WTC11 (cell line): Measurements from ENCODE around the gene SLC10A4. TPM values are rescaled to one million over a fixed set of nuclear protein-coding genes. Genes with fewer than 3 reads are reported as not detected.

Experiments used
- ATAC-seq: fragments of 200-7000 bp; cut with Tn5 transposase; 2 replicates; pipeline ENCODE4 v1.10.0; 2021; ENCODE audit warnings: mild to moderate bottlenecking, moderate library complexity
- CTCF ChIA-PET: fragments of 300-600 bp; sonication (Branson Sonifier 250); formaldehyde crosslinking; loops from one replicate; lab custom pipeline; 2021; ENCODE audit warnings: antibody characterized with exemption; lab: Charles Lee
- POLR2A ChIA-PET: fragments of 350-600 bp; sonication (Branson Sonifier 250); formaldehyde crosslinking; loops from one replicate; lab custom pipeline; 2021; ENCODE audit warnings: antibody characterized with exemption; lab: Charles Lee
- DNase-seq: peaks from one replicate; pipeline ENCODE4 v3.0.0; 2021; ENCODE audit warnings: low spot score
- H3K27ac Mint-ChIP-seq: 2 replicates; pipeline ENCODE4 v1.8.0; 2021; ENCODE audit warnings: mixed read lengths
- H3K27me3 Mint-ChIP-seq: 2 replicates; pipeline ENCODE4 v1.8.0; 2021; ENCODE audit warnings: low read depth, mild to moderate bottlenecking, moderate library complexity, mixed read lengths
- H3K36me3 Mint-ChIP-seq: 2 replicates; pipeline ENCODE4 v1.8.0; 2021; ENCODE audit warnings: mixed read lengths
- H3K4me1 Mint-ChIP-seq: 2 replicates; pipeline ENCODE4 v1.8.0; 2022; ENCODE audit warnings: mixed read lengths
- H3K4me3 Mint-ChIP-seq: 2 replicates; pipeline ENCODE4 v1.8.0; 2021; ENCODE audit warnings: mild to moderate bottlenecking, moderate library complexity, mixed read lengths
- H3K9me3 Mint-ChIP-seq: 2 replicates; pipeline ENCODE4 v1.8.0; 2021; ENCODE audit warnings: mixed read lengths
- AR ChIP-seq: fragments of 250-450 bp; sonication (Bioruptor Pico); IDR thresholded peaks from 2 replicates; pipeline ENCODE4 v1.9.0; 2021; ENCODE audit warnings: mild to moderate bottlenecking
- CBFB ChIP-seq: sonication (generic); formaldehyde crosslinking; IDR thresholded peaks from 2 replicates; pipeline ENCODE4 v1.8.1; 2022; ENCODE audit warnings: mild to moderate bottlenecking, low read depth, missing genetic modification reagents
- GTF2I ChIP-seq: fragments of 250-450 bp; sonication (Bioruptor Pico); conservative IDR thresholded peaks from 2 replicates; pipeline ENCODE4 v1.4.0; 2021; ENCODE audit warnings: mild to moderate bottlenecking
- MAX ChIP-seq: sonication (generic); formaldehyde crosslinking; IDR thresholded peaks from 2 replicates; pipeline ENCODE4 v1.8.0; 2022; ENCODE audit warnings: mild to moderate bottlenecking, missing genetic modification reagents
- NFATC4 ChIP-seq: fragments of 250-450 bp; sonication (Bioruptor Pico); IDR thresholded peaks from 2 replicates; pipeline ENCODE4 v1.9.0; 2021; ENCODE audit warnings: mild to moderate bottlenecking
- NFYB ChIP-seq: sonication (generic); formaldehyde crosslinking; conservative IDR thresholded peaks from 2 replicates; pipeline ENCODE4 v1.8.0; 2022; ENCODE audit warnings: low read depth, missing genetic modification reagents
- NR2C2 ChIP-seq: sonication (generic); formaldehyde crosslinking; IDR thresholded peaks from 2 replicates; pipeline ENCODE4 v1.8.0; 2022; ENCODE audit warnings: mild to moderate bottlenecking, missing genetic modification reagents
- OVOL2 ChIP-seq: fragments of 250-450 bp; sonication (Bioruptor Pico); IDR thresholded peaks from 2 replicates; pipeline ENCODE4 v1.9.0; 2021; ENCODE audit warnings: mild to moderate bottlenecking, borderline replicate concordance
- SMAD3 ChIP-seq: sonication (generic); formaldehyde crosslinking; IDR thresholded peaks from 2 replicates; pipeline ENCODE4 v1.8.0; 2022; ENCODE audit warnings: missing genetic modification reagents, mild to moderate bottlenecking, borderline replicate concordance
- TCF7 ChIP-seq: sonication (generic); formaldehyde crosslinking; IDR thresholded peaks from 2 replicates; pipeline ENCODE4 v1.8.0; 2022; ENCODE audit warnings: mild to moderate bottlenecking, low read depth, missing genetic modification reagents, moderate library complexity
- TEAD4 ChIP-seq: sonication (generic); formaldehyde crosslinking; IDR thresholded peaks from 2 replicates; pipeline ENCODE4 v1.8.0; 2022; ENCODE audit warnings: mild to moderate bottlenecking, missing genetic modification reagents
- ZNF121 ChIP-seq: sonication (generic); formaldehyde crosslinking; IDR thresholded peaks from 2 replicates; pipeline ENCODE4 v1.8.0; 2023; ENCODE audit warnings: missing genetic modification reagents
- ZNF396 ChIP-seq: fragments of 250-450 bp; sonication (Bioruptor Pico); IDR thresholded peaks from 2 replicates; pipeline ENCODE4 v1.8.0; 2021; ENCODE audit warnings: mild to moderate bottlenecking, moderate library complexity, borderline replicate concordance
- ZSCAN18 ChIP-seq: fragments of 250-450 bp; sonication (Bioruptor Pico); IDR thresholded peaks from 2 replicates; pipeline ENCODE4 v2.1.2; 2022; ENCODE audit warnings: mild to moderate bottlenecking, moderate library complexity
- total RNA-seq: library from RNA; stranded (reverse); gene quantifications from 3 replicates; pipeline ENCODE4 v1.2.3, GENCODE V29; 2021
- TF ChIP-seq, protein P1 (sequence below): sonication (generic); formaldehyde crosslinking; IDR thresholded peaks from 2 replicates; pipeline ENCODE4 v1.8.1; 2023; ENCODE audit warnings: mild to moderate bottlenecking, missing genetic modification reagents
- TF ChIP-seq, protein P2 (sequence below): fragments of 250-450 bp; sonication (Bioruptor Pico); IDR thresholded peaks from 2 replicates; pipeline ENCODE4 v1.8.0; 2021; ENCODE audit warnings: mild to moderate bottlenecking
- TF ChIP-seq, protein P3 (sequence below): sonication (generic); formaldehyde crosslinking; IDR thresholded peaks from 2 replicates; pipeline ENCODE4 v1.8.0; 2023; ENCODE audit warnings: missing genetic modification reagents, mild to moderate bottlenecking, borderline replicate concordance
- TF ChIP-seq, protein P4 (sequence below): sonication (generic); formaldehyde crosslinking; IDR thresholded peaks from 2 replicates; pipeline ENCODE4 v1.8.1; 2023; ENCODE audit warnings: mild to moderate bottlenecking, missing genetic modification reagents, moderate library complexity

SLC10A4 gene
- total RNA-seq, 1 experiment from 2014 or later: 3.0 TPM

GRCh38 chr4:48509543-48509942 is 26.4 kb downstream of the SLC10A4 start (continued):
- TF ChIP-seq, protein P1, sequence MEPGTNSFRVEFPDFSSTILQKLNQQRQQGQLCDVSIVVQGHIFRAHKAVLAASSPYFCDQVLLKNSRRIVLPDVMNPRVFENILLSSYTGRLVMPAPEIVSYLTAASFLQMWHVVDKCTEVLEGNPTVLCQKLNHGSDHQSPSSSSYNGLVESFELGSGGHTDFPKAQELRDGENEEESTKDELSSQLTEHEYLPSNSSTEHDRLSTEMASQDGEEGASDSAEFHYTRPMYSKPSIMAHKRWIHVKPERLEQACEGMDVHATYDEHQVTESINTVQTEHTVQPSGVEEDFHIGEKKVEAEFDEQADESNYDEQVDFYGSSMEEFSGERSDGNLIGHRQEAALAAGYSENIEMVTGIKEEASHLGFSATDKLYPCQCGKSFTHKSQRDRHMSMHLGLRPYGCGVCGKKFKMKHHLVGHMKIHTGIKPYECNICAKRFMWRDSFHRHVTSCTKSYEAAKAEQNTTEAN (CRISPR knock-in tag): no peak
- TF ChIP-seq NFATC4 (CRISPR knock-in tag) (no peak), ZNF396 (CRISPR knock-in tag) (no peak), NR2C2 (no peak)
- TF ChIP-seq, protein P2, sequence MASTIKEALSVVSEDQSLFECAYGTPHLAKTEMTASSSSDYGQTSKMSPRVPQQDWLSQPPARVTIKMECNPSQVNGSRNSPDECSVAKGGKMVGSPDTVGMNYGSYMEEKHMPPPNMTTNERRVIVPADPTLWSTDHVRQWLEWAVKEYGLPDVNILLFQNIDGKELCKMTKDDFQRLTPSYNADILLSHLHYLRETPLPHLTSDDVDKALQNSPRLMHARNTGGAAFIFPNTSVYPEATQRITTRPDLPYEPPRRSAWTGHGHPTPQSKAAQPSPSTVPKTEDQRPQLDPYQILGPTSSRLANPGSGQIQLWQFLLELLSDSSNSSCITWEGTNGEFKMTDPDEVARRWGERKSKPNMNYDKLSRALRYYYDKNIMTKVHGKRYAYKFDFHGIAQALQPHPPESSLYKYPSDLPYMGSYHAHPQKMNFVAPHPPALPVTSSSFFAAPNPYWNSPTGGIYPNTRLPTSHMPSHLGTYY: no peak
- TF ChIP-seq, protein P3, sequence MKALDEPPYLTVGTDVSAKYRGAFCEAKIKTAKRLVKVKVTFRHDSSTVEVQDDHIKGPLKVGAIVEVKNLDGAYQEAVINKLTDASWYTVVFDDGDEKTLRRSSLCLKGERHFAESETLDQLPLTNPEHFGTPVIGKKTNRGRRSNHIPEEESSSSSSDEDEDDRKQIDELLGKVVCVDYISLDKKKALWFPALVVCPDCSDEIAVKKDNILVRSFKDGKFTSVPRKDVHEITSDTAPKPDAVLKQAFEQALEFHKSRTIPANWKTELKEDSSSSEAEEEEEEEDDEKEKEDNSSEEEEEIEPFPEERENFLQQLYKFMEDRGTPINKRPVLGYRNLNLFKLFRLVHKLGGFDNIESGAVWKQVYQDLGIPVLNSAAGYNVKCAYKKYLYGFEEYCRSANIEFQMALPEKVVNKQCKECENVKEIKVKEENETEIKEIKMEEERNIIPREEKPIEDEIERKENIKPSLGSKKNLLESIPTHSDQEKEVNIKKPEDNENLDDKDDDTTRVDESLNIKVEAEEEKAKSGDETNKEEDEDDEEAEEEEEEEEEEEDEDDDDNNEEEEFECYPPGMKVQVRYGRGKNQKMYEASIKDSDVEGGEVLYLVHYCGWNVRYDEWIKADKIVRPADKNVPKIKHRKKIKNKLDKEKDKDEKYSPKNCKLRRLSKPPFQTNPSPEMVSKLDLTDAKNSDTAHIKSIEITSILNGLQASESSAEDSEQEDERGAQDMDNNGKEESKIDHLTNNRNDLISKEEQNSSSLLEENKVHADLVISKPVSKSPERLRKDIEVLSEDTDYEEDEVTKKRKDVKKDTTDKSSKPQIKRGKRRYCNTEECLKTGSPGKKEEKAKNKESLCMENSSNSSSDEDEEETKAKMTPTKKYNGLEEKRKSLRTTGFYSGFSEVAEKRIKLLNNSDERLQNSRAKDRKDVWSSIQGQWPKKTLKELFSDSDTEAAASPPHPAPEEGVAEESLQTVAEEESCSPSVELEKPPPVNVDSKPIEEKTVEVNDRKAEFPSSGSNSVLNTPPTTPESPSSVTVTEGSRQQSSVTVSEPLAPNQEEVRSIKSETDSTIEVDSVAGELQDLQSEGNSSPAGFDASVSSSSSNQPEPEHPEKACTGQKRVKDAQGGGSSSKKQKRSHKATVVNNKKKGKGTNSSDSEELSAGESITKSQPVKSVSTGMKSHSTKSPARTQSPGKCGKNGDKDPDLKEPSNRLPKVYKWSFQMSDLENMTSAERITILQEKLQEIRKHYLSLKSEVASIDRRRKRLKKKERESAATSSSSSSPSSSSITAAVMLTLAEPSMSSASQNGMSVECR: no peak
- TF ChIP-seq, protein P4, sequence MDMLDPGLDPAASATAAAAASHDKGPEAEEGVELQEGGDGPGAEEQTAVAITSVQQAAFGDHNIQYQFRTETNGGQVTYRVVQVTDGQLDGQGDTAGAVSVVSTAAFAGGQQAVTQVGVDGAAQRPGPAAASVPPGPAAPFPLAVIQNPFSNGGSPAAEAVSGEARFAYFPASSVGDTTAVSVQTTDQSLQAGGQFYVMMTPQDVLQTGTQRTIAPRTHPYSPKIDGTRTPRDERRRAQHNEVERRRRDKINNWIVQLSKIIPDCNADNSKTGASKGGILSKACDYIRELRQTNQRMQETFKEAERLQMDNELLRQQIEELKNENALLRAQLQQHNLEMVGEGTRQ (CRISPR knock-in tag): no peak

DNA sequence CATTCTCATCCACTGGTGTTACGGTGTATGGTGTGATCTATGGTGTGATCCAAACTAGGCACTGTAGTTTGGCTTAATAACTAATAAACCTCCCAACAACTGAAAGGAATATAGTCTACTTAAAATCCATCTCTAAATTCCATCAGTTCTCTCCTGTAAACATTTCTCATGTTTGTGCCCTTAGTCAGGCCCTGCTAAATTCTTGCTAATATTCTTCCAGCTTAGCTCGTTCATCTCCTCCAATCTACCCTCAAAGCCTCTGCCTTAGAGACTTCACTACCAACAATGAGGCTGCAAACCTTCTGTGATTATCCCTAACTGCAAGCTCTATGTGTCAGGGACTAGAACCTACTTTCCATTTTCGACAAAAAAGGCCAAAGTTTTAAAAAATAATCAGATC is 35.0 kb downstream of the SLC10A4 start:
- no peak for TF ChIP-seq OVOL2 (CRISPR knock-in tag)
- no peak for TF ChIP-seq ZSCAN18 (CRISPR knock-in tag)
- no peak for TF ChIP-seq SMAD3 (CRISPR knock-in tag)
- no peak for TF ChIP-seq CBFB (CRISPR knock-in tag)
- no peak for TF ChIP-seq NFYB (CRISPR knock-in tag)
- no peak for TF ChIP-seq ZNF121 (CRISPR knock-in tag)
- no peak for TF ChIP-seq TCF7 (CRISPR knock-in tag)
- no peak for TF ChIP-seq GTF2I
- TF ChIP-seq MAX (CRISPR knock-in tag): no peak
- no peak for TF ChIP-seq AR
- no peak for TF ChIP-seq TEAD4
- Mint-ChIP-seq H3K4me3 (no peak overlapping the region), H3K4me1 (no peaks in the 10 kb centered on the region), H3K9me3 (no peaks in the 10 kb centered on the region), H3K27me3 (no peaks in the 10 kb centered on the region), H3K36me3 (peaks cover 44% of the 10 kb centered on the region), H3K27ac (no peak overlapping the region)
- no peak for DNase-seq
- ChIA-PET POLR2A (no interaction called here), CTCF (no interaction called here)
- no peak for ATAC-seq
